Neutrophil (primary cell): ENCODE data around the gene ZNF429.
"Not testable (repeated sequence)": the region's sequence is repeated elsewhere in the genome, so short reads cannot be mapped to it uniquely, and the experiment has no call there.

Experiments
- H3K27ac ChIP-seq: fragments of 200-600 bp; sonication (generic); 2 replicates; pipeline ENCODE4 v1.5.1; 2016; ENCODE audit warnings: mild to moderate bottlenecking, moderate library complexity
- H3K27me3 ChIP-seq: fragments of 200-600 bp; sonication (generic); 2 replicates; pipeline ENCODE4 v1.6.0; 2016; ENCODE audit warnings: mild to moderate bottlenecking
- H3K36me3 ChIP-seq: fragments of 200-600 bp; sonication (generic); 2 replicates; pipeline ENCODE4 v1.5.1; 2017
- H3K4me1 ChIP-seq, 2 experiments: fragments of 200-600 bp in 1 of 2; sonication (generic) in 1 of 2; 1 replicate in 1 of 2; 2 replicates in 1 of 2; pipeline versions ENCODE4 v1.5.1 to v1.6.1; 2013 to 2016; ENCODE audit warnings: low read depth in 1 of 2, low read length in 1 of 2, mild to moderate bottlenecking in 1 of 2, moderate library complexity in 1 of 2; ENCODE audit not compliant: control insufficient read depth in 1 of 2, insufficient read depth in 1 of 2
- H3K4me3 ChIP-seq, 2 experiments: fragments of 200-600 bp in 1 of 2; sonication (generic) in 1 of 2; 1 replicate in 1 of 2; 2 replicates in 1 of 2; pipeline ENCODE4 v1.5.1; 2013 to 2016; ENCODE audit warnings: low read depth in 1 of 2, low read length in 1 of 2, mild to moderate bottlenecking in 1 of 2, moderate library complexity in 1 of 2
- H3K9me3 ChIP-seq: fragments of 200-600 bp; sonication (generic); 2 replicates; pipeline ENCODE4 v1.5.1; 2016
- CTCF ChIP-seq: fragments of 200-600 bp; sonication (generic); IDR thresholded peaks from 2 replicates; pipeline ENCODE4 v1.5.1; 2016; ENCODE audit warnings: antibody characterized with exemption

ZNF429 gene

GRCh38 chr19:21593008-21593481, 87.6 kb downstream of the ZNF429 start:
- Histone ChIP-seq H3K4me3 (peak overlapping the region; percentile 21 to 42), H3K27me3 (peaks cover 4% of the 10 kb centered on the region), H3K27ac (peak overlapping the region; percentile 96), H3K9me3 (no peaks in the 10 kb centered on the region), H3K4me1 (peaks cover 53 to 58% of the 10 kb centered on the region in 2 experiments), H3K36me3 (no peaks in the 10 kb centered on the region)
- no peak for TF ChIP-seq CTCF

- TF ChIP-seq CTCF: no peak
- Histone ChIP-seq H3K27me3 (no peaks in the 10 kb centered on the region), H3K36me3 (no peaks in the 10 kb centered on the region), H3K9me3 (no peaks in the 10 kb centered on the region), H3K4me3 (peak overlapping the region; percentile 21 to 42), H3K4me1 (peaks cover 53 to 58% of the 10 kb centered on the region in 2 experiments), H3K27ac (peak overlapping the region; percentile 96)
Observed at GRCh38 chr19:21593502-21593901, 88.1 kb downstream of the ZNF429 start.

- H3K27me3 ChIP-seq: no peaks in the 10 kb centered on the region
- H3K4me3 ChIP-seq: peak overlapping the region; percentile 21 to 42
- peak overlapping the region; percentile 96 for H3K27ac ChIP-seq
- no peaks in the 10 kb centered on the region for H3K36me3 ChIP-seq
- H3K9me3 ChIP-seq: no peaks in the 10 kb centered on the region
- TF ChIP-seq CTCF: peak; percentile 1
- peaks cover 53 to 58% of the 10 kb centered on the region in 2 experiments for H3K4me1 ChIP-seq
Observed at GRCh38 chr19:21593934-21594820, 88.8 kb downstream of the ZNF429 start.

DNA sequence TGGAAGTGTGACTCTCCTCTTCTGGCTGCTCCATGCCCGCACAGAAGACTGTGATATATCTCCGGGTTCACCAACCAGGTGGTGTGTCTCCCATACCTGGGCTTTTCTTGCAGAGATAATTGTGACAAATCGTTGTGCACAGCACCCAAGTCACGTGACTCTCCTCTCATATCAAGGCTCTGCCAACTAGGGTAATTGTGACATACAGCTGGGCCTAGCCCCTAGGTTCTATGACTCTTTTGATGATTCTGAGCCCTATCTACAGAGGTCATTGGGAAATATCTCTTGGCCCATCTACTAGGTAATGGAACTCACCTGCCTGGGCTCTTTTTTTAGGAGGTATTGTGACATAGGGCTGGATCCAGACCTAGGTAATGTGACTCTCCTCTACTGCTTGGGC, 89.8 kb downstream of the ZNF429 start:
- Histone ChIP-seq H3K27ac (peak overlapping the region; percentile 96), H3K4me1 (peaks cover 53 to 58% of the 10 kb centered on the region in 2 experiments), H3K36me3 (no peaks in the 10 kb centered on the region), H3K27me3 (no peaks in the 10 kb centered on the region), H3K9me3 (no peaks in the 10 kb centered on the region), H3K4me3 (no peak overlapping the region)
- no peak for TF ChIP-seq CTCF

DNA sequence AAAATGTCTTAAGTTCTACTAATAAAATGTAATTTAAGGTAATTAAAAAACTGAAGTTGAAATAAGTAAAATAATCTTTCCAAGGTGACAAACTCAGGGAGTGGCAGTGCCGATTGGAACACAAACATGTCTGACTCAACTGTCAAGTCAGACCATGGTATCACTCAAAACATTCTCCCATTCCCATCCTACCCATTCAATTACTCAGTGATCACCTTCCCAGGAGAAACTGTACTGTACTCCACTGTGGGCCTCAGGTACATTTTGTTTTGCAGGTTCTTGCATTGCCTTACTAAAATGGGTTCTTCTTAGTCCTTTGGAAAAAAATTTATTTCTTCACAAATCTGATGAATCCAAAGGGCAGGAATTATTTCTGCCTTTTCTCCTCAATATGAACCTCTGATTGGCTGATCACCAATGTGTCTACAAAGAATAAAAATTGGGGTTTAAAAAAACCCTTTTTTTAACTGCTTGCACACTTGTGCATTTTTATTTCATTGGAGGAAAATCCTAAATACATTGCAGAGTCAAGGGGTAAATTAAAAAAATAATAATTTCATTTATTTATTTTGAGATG, 96.8 kb downstream of the ZNF429 start:
- no peak overlapping the region for H3K4me3 ChIP-seq
- peaks cover 27 to 31% of the 10 kb centered on the region in 2 experiments for H3K4me1 ChIP-seq
- no peaks in the 10 kb centered on the region for H3K27me3 ChIP-seq
- H3K27ac ChIP-seq: no peak overlapping the region
- no peaks in the 10 kb centered on the region for H3K9me3 ChIP-seq
- no peak for TF ChIP-seq CTCF
- H3K36me3 ChIP-seq: no peaks in the 10 kb centered on the region

- Histone ChIP-seq H3K27ac (peak overlapping the region; percentile 83), H3K4me1 (peaks cover 20 to 25% of the 10 kb centered on the region in 2 experiments)
- H3K36me3 ChIP-seq, H3K27me3 ChIP-seq, H3K4me3 ChIP-seq, H3K9me3 ChIP-seq: not testable (repeated sequence)
Observed at GRCh38 chr19:21602659-21603430, 97.4 kb downstream of the ZNF429 start.
